DMS53 (cell line): ENCODE data around the gene UXS1.
"Not testable (repeated sequence)": the region's sequence is repeated elsewhere in the genome, so short reads cannot be mapped to it uniquely, and the experiment has no call there.

ENCODE experiments used
- DNase-seq: peaks from one replicate; lab custom pipeline; 2025; lab: John Stamatoyannopoulos, UW

The UXS1 gene

DNA sequence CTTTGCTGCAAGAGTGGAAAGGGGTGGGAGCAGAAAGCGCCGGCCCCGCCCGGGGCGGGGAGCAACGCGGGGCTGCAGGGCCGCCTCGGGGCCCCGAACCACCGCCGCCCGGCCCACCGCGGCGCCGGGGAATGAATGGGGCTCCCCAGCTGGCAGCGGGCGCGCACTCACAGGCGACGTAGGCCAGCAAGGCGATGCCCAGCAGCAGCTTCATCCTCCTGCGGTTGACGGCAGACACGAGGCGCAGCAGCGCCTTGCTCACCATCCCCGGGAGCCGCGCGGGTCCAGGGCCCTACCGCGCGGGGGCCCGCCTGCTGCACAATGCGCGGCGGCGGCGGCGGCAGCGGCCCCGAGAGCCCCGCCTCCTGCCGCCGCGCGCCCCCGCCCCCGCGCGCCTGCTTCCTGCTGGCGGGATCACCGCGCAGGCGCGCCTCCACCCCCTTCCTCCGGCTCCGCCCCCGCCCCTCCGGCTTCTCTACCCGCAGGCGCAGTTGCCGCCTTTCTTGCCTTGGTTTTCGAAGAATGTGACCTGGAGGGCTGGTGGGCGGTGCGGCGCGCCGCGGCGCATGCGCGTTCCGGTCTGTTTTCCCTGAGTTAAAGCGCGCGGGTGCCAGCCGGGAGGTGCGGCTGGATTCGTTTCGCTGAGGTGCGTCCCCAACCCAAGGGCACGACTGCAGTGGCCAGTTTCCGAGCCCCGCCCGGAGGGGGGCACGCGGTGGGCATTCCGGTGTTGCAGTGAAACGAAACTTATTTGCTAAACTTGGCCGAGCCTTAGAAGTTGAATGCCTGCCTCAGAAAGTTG lies at the start of gene UXS1:
Gene UXS1, minus strand, starts transcription at position 325 of the 802 bp plus-strand sequence. Its CDS starts 60 bp downstream, at position 265.
- DNase-seq = peak; percentile 99

DNA sequence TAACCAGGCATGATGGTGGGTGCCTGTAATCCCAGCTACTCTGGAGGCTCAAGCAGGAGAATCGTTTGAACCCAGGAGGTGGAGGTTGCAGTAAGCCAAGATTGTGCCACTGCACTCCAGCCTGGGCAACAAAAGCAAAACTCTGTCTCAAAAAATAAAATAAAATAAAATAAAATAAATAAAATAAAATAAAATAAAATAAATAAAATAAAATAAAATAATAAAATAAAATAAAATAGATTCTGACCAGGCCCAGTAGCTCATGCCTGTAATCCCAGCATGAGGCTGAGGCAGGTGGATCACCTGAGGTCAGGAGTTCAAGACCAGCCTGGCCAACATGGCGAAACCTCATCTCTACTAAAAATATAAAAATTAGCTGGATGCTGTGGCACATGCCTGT lies 45.4 kb upstream of the UXS1 start:
- DNase-seq = not testable (repeated sequence)

DNA sequence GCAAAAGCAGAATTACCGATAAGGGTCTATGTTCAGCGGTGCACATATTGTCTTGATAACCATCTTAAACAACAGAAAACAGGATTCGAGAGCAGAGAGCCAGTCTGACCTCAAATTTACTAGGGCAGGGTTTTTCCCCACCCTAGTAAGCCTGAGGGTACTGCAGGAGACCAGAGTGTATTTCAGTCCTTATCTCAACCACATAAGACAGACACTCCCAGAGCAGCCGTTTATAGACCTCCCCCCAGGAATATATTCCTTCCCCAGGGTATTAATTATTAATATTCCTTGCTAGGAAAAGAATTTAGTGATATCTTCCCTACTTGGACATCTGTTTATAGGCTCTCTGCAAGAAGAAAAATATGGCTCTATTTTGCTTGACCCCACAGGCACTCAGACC lies 41.3 kb upstream of the UXS1 start:
- not testable (repeated sequence) for DNase-seq

DNA sequence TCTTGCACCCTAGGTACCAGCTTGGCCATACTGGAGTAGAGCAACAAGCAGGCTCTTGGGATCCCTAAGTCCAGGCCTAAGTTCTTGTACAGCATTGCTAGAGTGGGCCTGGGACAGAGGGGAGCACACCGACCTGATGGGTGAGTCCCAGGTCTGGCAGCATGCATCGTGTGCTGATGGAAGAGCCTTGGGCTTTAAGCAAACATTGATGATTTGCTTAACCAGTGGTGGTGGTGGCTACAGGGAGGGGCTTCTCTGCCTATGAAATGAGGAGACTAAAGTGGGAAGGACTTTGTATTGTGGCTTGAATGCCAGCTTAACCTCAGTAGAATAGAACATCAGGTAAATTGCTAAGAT lies 39.2 kb upstream of the UXS1 start:
- DNase-seq = no peak

DNA sequence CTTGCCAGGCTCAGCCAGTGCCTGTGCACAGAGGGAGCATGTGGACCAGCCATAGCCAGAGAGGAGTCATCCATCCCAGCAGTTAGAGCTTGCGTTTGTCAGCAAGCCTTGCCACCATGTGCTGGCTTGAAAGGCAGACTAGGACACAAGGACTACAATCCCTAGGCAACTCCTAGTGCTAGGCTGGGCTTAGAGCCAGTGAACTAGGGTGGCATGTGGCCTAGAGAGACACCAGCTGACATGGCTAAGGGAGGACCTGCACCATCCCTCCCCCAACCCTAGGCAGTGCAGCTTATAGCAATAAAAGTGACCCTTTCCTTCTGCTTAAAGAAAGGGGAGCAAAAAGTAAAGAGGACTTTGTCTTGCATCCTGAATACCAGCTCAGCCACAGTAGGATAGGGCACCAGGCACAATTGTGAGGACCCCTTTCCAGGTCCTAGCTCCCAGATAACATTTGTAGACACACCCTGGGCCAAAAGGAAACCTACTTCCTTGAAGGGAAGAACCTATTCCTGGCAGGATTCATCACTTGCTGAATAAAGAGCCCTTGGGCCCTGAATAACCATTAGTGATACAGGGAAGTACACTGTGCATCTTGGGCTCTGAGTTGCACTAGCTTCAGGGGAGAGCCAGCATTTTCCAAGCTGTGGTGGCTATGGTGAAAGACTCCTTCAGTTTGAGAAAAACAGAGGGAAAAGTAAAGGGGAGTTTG lies 38.7 kb upstream of the UXS1 start:
- no peak for DNase-seq

DNA sequence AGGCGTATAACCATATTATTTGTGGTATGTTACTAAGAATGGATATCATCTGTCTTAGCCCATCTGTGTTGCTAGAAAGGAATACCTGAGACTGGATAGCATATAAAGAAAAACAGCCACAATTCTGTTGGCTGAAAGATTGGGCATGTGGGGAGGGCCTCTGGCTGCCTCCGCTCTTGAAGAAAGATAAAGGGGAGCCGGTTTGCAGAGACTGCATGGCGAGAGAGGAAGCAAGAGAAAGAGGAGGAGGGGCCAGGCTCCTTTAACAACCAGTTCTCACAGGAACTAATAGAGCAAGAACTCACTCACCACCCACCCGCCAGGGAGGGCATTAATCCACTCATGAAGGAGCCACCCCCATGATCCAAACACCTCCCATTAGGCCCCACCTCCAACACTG lies 29.2 kb upstream of the UXS1 start:
- no peak for DNase-seq

DNA sequence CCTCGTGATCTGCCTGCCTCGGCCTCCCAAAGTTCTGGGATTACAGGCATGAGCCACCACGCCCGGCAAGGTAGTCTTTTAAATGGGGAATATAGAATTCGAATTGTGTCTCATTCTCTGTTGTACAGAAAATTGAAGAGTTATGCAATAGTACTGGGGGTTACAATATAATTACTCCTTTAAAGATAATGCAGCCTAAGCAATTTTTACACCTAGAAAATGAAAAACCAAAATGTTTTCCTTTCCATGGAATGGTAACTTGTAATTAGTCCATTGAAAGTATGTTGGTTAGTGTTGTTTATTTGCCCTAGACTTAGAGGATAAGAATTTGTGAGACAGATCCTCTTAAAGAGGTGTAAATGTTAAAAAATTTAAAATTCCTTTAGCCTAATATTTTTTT lies 28.0 kb upstream of the UXS1 start:
- DNase-seq = not testable (repeated sequence)

DNA sequence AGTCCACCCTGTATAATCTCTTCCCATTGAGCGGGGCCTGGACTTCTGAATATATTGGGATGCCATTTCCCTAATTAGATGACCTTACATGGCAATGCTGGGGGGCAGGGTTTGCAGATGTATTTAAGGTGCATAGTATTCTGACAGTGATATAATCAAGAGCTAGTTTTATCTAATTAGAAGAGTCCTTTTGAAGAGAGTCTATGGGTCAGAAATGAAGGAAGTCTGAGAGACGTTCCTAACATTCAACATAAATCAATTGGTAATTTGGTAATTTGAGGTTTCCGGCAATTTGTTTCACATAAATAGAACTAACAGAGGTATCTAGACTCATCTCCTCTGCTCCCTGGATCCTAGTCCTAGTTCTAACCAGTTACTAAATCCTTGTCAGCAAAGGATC lies 25.7 kb upstream of the UXS1 start:
- DNase-seq = no peak

DNA sequence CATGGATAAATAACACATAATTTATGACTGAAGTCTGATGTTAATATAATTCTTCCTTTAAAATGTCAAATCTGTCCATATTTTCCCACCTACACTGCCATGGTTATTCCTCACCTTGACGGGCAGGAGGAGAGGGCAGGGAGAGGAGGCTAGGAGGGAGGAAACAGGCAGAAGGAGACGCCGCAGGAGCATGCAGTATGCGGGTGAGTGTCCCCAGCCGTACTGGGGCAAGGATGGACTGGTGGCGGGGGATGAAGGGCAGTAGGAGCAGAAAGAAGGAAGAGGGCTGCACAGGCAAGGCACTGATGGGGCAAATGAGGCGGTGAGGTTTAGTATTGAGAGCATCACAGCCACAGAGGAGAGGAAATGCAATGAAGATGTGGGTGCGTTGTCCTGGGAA lies 25.1 kb upstream of the UXS1 start:
- DNase-seq = not testable (repeated sequence)

DNA sequence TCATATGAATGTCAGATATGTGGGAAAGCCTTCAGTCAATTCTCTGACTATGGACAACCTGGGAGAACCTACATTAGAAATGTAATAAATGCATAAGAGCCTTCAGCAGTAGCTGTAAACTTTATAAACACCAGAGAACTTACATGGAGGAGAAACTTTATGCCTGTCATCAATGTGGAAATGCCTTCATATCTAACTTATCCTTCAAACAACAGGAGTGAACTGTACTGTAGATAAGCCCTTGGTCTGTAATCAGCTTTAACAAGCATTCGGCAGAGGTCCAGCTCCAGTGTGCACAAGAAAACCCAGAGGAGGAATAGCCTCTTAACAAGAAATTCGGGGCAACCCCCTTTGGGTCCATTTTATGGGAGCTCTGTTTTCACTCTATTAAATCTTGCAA lies 14.8 kb upstream of the UXS1 start:
- no peak for DNase-seq

DNA sequence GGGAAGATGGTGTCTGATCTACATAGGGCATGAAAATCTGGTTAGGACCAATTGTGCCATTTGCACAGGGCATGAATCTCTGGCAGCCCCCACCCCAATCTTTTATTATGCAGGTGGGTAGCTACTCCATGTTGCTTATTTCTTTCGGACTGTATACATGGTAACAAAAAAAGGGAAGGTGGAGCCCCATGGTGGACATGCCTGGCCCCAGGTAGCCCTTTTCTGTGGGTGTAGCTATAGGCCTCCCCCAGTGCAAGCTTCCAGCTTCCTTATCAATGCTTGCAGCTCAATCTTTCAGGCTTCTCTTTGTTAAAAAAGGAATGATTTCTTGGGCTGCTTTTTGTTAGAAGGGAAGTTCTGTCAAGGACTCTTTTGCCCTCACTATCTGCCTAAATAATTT lies 14.3 kb upstream of the UXS1 start:
- DNase-seq = no peak

DNA sequence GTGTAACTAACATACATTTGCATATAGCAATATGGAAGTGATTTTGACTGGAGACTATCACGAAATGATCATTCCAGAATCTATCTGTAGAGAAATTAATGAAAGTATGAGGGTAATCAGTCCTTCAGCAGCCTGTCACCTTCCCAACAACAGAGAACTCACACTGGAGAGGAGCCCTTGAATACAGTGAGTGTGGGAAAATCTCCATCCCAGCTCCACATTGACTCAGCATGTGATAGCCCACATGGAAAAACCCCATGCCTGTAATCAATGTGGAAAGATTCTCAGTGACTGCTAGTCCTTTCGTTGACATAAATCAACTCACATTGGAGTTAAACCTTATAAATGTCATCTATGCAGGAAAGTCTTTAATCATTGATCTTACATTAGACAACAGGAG lies 13.1 kb upstream of the UXS1 start:
- peak; percentile 13 for DNase-seq

DNA sequence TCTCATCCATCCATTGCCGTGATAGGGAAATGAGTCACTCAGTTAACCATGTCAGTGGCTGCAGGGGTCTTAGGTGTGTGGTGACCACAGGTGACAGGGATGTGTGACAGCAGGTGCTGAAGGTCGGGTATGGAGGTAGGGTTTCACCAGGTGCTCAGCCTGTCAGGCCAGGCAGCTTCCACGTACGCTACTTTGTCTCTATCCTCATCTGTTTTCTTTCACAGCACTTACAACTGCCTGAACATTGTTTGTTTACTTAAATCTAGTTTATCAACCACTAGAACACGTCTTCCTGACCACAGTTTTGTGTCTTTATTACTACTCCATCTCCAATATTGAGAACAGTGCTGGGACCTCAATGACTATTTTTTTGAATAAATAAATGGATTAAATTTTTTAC lies 11.4 kb upstream of the UXS1 start:
- DNase-seq = peak; percentile 85

DNA sequence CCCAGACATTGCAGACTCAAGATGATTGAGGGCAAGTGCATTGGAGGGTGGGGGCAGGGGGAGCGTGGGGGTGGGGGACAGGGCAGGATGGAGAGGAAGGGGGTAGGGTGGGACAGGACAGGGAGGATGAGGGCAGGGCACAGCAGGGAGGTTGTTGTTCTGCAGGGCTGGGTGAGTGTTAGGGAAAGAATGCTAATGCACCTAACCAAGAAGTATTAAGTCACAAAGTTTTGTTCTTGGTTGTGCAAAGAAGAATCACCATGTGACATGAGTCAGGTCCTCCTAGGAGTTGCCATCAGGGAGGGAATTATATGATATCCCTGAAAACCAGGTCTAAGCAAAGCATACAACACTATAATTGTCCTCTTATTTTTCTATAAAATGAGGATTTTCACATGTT lies 10.4 kb upstream of the UXS1 start:
- DNase-seq = not testable (repeated sequence)

DNA sequence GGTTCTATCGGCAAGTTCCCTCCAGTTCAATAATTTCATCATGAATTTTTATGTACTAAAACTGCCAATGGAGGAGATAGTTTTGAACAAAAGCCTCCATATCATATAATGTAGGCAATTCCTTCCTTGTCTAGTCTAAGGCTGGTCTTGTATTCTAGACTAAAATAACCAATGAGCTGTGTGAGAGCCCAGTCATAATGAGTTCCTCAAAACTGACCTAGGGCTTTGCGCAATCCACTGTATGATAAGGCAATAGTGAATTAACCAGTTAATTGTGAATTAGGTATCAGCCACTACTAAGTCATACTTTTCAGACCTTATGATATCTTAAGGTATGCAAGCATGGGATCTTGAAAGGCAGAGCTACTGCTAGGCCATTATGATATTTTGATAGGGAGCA lies 7.6 kb upstream of the UXS1 start:
- no peak for DNase-seq

DNA sequence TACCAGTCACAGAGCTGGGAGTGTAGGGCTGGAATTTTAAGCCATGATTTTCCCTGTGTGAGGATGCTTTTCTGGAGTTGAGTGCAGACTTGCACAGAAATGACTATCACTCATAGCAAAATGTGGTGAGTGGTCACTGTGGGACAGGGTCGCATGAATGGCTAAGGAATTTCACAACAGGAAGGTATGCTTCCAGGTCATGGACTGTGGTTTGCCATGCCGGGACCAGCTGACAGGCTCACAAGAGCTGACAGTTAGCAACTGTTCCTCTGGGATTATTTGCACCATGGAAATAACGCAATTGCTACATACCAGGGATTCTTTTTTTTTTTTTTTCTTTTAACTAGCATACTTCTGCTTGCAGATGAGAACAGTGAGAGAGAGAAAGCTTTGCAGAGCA lies 3.8 kb upstream of the UXS1 start:
- no peak for DNase-seq

DNA sequence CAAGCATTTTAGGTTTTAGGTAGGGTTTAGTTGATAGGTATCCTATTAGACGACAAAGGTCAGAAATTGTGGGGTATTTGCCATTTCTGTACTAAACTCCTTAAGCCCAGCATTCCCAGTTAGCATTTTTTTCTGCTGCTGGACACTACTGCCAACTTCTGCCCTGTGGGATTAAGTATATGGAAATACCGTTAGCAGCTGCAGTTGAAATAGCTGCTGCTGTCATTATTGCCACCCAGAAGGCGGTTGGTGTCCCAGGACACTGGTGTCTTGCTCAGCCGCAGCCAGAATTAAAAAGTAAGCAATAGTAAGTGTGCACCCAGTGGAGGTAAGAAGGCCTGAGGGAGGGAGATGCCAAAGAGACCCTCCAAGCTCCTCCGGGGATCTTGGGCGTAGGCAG lies 1.9 kb upstream of the UXS1 start:
- no peak for DNase-seq

DNA sequence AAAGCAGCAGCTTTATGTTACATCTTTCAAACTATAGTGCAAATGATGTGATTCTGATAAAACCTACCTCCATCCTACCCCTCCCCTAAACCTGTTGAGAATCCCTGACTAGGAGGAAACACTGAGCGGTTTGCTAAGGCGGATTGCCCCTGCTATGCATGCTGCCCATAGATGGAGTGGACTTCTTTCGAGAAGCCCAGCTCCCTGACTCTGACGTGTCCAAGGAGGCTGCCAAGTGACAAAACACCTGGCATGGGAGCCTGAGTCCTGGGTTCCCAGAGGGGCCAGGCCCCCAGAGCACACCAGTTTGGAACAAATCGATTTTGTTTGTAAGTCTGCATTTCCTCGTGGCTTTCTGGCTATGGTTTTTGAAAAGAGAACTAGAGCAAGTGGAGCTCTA lies 1.4 kb upstream of the UXS1 start:
- DNase-seq = no peak

DNA sequence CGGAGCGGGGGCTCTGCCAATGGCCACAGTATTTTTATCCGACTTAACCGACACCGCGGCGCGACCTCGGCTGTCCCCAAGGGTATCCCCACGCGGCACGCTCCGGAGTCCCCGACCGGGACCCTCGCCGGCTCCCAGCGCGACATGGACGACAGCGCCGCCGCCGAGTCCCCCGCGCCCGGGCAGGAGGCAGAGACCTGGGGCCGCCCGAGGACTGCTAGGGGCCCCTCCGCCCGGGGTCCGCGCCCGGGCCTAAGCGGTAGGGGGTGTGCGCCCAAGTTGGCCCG lies 468 bp downstream of the UXS1 start:
- DNase-seq = no peak

DNA sequence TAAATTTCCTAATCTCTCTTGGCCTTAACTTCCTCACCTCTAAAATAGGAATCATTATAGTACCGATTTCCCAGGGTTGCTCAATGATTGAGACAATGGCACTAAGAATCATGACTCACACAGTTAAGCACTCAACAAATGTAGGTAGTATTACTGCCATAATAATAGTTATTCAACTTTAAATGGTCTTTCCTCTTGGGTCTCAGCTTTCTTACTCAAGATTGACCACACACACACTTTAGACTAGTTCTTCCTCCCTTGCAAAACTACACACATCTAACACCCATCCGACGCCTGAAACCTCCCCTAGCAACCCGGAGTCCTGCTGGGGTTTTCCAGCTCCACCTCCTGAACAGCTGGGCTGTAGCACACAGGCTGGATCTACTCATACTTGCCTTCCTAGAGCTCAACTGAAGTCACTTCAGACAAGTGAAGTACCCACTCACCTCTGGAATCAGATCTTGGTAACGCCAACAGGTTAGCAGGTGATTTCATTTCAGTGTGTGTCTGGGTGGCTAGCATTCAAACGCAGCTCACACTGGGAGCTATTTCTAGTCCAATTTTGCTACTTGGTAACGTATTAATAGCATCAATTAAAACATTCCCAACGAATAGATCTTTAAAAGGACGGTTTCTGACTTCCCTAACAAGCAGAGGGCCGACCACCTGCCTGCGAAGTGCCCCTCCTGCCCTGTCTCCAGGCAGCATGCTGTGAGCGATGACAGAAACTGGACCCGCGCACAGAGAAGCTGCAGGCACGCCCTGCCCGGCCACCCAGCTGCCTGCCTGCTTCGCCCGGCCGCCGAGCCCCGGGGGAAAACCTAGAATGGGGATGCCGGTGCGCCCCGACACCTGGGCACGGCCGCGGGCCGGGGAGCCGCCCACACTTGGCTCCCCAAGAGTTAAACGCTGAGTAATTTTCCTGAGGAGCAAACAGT lies 1.1 kb downstream of the UXS1 start:
- DNase-seq = peak; percentile 94

DNA sequence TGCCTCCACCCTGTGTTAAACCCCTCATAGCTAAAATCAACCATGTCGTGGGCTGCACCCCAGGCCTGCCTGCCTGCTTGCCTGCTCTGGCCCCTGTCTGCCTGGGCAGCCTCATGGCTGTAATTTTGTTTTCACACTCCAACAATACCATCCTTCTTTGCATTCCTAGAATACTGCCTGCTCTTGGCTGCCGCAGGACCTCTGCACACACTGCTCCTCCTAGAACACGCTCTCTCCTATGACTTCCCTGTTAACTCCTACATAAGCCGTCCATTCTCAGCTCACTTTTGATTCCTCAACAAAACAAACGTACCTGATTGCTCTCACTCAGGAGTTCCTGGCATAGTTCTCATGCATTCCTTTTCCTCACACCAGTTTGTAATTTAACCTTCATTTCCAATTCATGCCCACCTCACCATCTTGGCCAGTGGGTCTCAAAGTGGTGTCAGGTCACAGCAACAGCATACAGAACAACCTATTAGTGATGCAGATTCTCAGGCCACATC lies 2.5 kb downstream of the UXS1 start:
- no peak for DNase-seq

DNA sequence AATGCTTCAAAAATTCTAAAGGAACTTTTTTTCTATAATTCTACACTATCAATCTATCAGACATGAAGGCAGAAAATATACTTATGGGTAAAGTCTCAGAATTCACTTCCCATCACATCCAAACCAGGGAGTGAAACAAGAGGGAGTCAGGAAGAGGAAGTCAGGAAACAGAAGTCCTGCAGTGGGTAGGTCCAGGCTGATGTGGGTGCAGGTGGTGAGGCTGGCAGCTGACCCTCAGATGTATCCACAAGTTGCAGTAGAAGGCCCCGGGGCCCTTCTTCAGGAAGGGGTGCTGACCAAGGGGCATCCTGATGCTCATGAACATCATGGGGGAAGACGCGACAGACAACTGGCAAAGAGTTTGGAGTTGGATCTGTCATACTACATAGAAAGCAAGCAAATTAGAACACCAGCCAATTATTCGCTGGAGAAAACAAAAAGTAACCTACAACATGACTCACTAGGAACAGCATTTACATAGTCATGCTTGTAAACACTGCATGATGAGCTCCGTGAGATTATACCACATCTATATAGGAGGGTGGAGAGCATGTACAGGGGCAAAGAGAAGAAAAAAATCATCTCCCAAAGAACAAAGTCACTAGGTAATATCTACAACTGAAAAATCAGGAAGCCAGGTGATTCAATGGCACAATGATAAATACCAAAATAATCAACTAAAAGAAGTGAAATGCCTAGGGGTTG lies 4.2 kb downstream of the UXS1 start:
- peak; percentile 42 for DNase-seq
